ENCODE data around the gene IFT122.
"Not testable (repeated sequence)": the region's sequence is repeated elsewhere in the genome, so short reads cannot be mapped to it uniquely, and the experiment has no call there.

Gene IFT122

GRCh38 chr3:129513705-129514104, 73.7 kb downstream of the IFT122 start:
- ATAC-seq (replicated peaks) (no peak), DNase-seq (no peak)
- no peak overlapping the region for H3K4me3 Mint-ChIP-seq
- no peaks in the 10 kb centered on the region for H3K4me1 Mint-ChIP-seq
- no peak overlapping the region for H3K27ac Mint-ChIP-seq
- H3K9me3 Mint-ChIP-seq = no peaks in the 10 kb centered on the region
- H3K27me3 Mint-ChIP-seq = no peaks in the 10 kb centered on the region
- H3K36me3 Mint-ChIP-seq = peaks cover 14 to 29% of the 10 kb centered on the region in 2 donors

- no peaks in the 10 kb centered on the region for H3K9me3 Mint-ChIP-seq
- ATAC-seq (replicated peaks) (no peak), DNase-seq (no peak)
- no peaks in the 10 kb centered on the region for H3K27me3 Mint-ChIP-seq
- H3K36me3 Mint-ChIP-seq = peaks cover 14 to 33% of the 10 kb centered on the region in 2 donors
- no peak overlapping the region for H3K4me3 Mint-ChIP-seq
- no peak overlapping the region for H3K27ac Mint-ChIP-seq
- H3K4me1 Mint-ChIP-seq = no peaks in the 10 kb centered on the region
These were observed 74.1 kb downstream of the IFT122 start for GRCh38 chr3:129514110-129514509.

- H3K4me3 Mint-ChIP-seq = no peak overlapping the region
- no peak overlapping the region for H3K27ac Mint-ChIP-seq
- ATAC-seq (replicated peaks) = no peak
- H3K4me1 Mint-ChIP-seq = no peaks in the 10 kb centered on the region
- peaks cover 14 to 34% of the 10 kb centered on the region in 2 donors for H3K36me3 Mint-ChIP-seq
- no peaks in the 10 kb centered on the region for H3K27me3 Mint-ChIP-seq
- DNase-seq = no peak
- no peaks in the 10 kb centered on the region for H3K9me3 Mint-ChIP-seq
These were observed 74.5 kb downstream of the IFT122 start for GRCh38 chr3:129514563-129514962.

- H3K4me3 Mint-ChIP-seq; DNase-seq; H3K4me1 Mint-ChIP-seq; ATAC-seq (replicated peaks); H3K27me3 Mint-ChIP-seq; H3K9me3 Mint-ChIP-seq; H3K27ac Mint-ChIP-seq: not testable (repeated sequence)
- peaks cover 17 to 39% of the 10 kb centered on the region in 2 donors for H3K36me3 Mint-ChIP-seq
These were observed 75.2 kb downstream of the IFT122 start for GRCh38 chr3:129515108-129515820.

- not testable (repeated sequence) for H3K9me3 Mint-ChIP-seq; H3K27me3 Mint-ChIP-seq; ATAC-seq (replicated peaks); H3K4me1 Mint-ChIP-seq; DNase-seq; H3K27ac Mint-ChIP-seq; H3K4me3 Mint-ChIP-seq
- H3K36me3 Mint-ChIP-seq = peaks cover 15 to 36% of the 10 kb centered on the region in 2 donors
These were observed 75.9 kb downstream of the IFT122 start for GRCh38 chr3:129515821-129516432.

- no peak overlapping the region for H3K4me3 Mint-ChIP-seq
- DNase-seq = no peak
- peaks cover 12 to 32% of the 10 kb centered on the region in 2 donors for H3K36me3 Mint-ChIP-seq
- no peaks in the 10 kb centered on the region for H3K9me3 Mint-ChIP-seq
- no peak for ATAC-seq (replicated peaks)
- no peaks in the 10 kb centered on the region for H3K27me3 Mint-ChIP-seq
- no peak overlapping the region for H3K27ac Mint-ChIP-seq
- no peaks in the 10 kb centered on the region for H3K4me1 Mint-ChIP-seq
These were observed 77.5 kb downstream of the IFT122 start for GRCh38 chr3:129517516-129517915.

GRCh38 chr3:129518038-129518561, 78.1 kb downstream of the IFT122 start:
- Mint-ChIP-seq H3K27me3 (no peaks in the 10 kb centered on the region), H3K4me3 (no peak overlapping the region), H3K4me1 (no peaks in the 10 kb centered on the region), H3K27ac (no peak overlapping the region), H3K36me3 (peaks cover 10 to 28% of the 10 kb centered on the region in 2 donors), H3K9me3 (no peaks in the 10 kb centered on the region)
- ATAC-seq (replicated peaks) (no peak), DNase-seq (no peak)

GRCh38 chr3:129518581-129518980, 78.6 kb downstream of the IFT122 start:
- Mint-ChIP-seq H3K4me3 (no peak overlapping the region), H3K36me3 (peaks cover 10 to 28% of the 10 kb centered on the region in 2 donors), H3K27ac (no peak overlapping the region), H3K4me1 (no peaks in the 10 kb centered on the region), H3K27me3 (no peaks in the 10 kb centered on the region), H3K9me3 (no peaks in the 10 kb centered on the region)
- DNase-seq (no peak), ATAC-seq (replicated peaks) (no peak)

- H3K27ac Mint-ChIP-seq = no peak overlapping the region
- no peaks in the 10 kb centered on the region for H3K27me3 Mint-ChIP-seq
- peaks cover 10 to 28% of the 10 kb centered on the region in 2 donors for H3K36me3 Mint-ChIP-seq
- H3K4me3 Mint-ChIP-seq = no peak overlapping the region
- ATAC-seq (replicated peaks) (no peak), DNase-seq (no peak)
- H3K9me3 Mint-ChIP-seq = no peaks in the 10 kb centered on the region
- H3K4me1 Mint-ChIP-seq = no peaks in the 10 kb centered on the region
These were observed 79.4 kb downstream of the IFT122 start for GRCh38 chr3:129519449-129519848.

- ATAC-seq (replicated peaks) (no peak), DNase-seq (no peak)
- peaks cover 0 to 5% of the 10 kb centered on the region in 2 donors for H3K4me1 Mint-ChIP-seq
- no peak overlapping the region for H3K4me3 Mint-ChIP-seq
- H3K27ac Mint-ChIP-seq = no peak overlapping the region
- peaks cover 10 to 28% of the 10 kb centered on the region in 2 donors for H3K36me3 Mint-ChIP-seq
- no peaks in the 10 kb centered on the region for H3K9me3 Mint-ChIP-seq
- no peaks in the 10 kb centered on the region for H3K27me3 Mint-ChIP-seq
These were observed 80.1 kb downstream of the IFT122 start for GRCh38 chr3:129519896-129520715.

- Mint-ChIP-seq H3K36me3 (peaks cover 8 to 26% of the 10 kb centered on the region in 2 donors), H3K9me3 (no peaks in the 10 kb centered on the region), H3K4me1 (peaks cover under 1 to 14% of the 10 kb centered on the region in 2 donors), H3K27ac (no peak overlapping the region), H3K4me3 (no peak overlapping the region), H3K27me3 (no peaks in the 10 kb centered on the region)
- no peak for ATAC-seq (replicated peaks)
- no peak for DNase-seq
These were observed 80.9 kb downstream of the IFT122 start for GRCh38 chr3:129520960-129521359.

GRCh38 chr3:129521611-129522010, 81.6 kb downstream of the IFT122 start:
- peaks cover 2 to 20% of the 10 kb centered on the region in 2 donors for H3K36me3 Mint-ChIP-seq
- H3K27me3 Mint-ChIP-seq = no peaks in the 10 kb centered on the region
- no peak overlapping the region for H3K27ac Mint-ChIP-seq
- no peak overlapping the region for H3K4me3 Mint-ChIP-seq
- no peaks in the 10 kb centered on the region for H3K9me3 Mint-ChIP-seq
- ATAC-seq (replicated peaks) (no peak), DNase-seq (no peak)
- peaks cover 5 to 20% of the 10 kb centered on the region in 2 donors for H3K4me1 Mint-ChIP-seq

- no peak for ATAC-seq (replicated peaks)
- Mint-ChIP-seq H3K27ac (no peak overlapping the region), H3K9me3 (no peaks in the 10 kb centered on the region)
These were observed 82.9 kb downstream of the IFT122 start for GRCh38 chr3:129522953-129523352.

GRCh38 chr3:129524081-129524480, 84.1 kb downstream of the IFT122 start:
- no peaks in the 10 kb centered on the region for H3K27me3 Mint-ChIP-seq
- no peak for DNase-seq
- H3K4me3 Mint-ChIP-seq = no peak overlapping the region
- H3K9me3 Mint-ChIP-seq = no peaks in the 10 kb centered on the region
- H3K27ac Mint-ChIP-seq = peak overlapping the region; percentile 14
- peaks cover 2 to 7% of the 10 kb centered on the region in 2 donors for H3K36me3 Mint-ChIP-seq
- ATAC-seq (replicated peaks) = no peak
- H3K4me1 Mint-ChIP-seq = peaks cover 13 to 33% of the 10 kb centered on the region in 2 donors

More at GRCh38 chr3:129522953-129523352, 82.9 kb downstream of the IFT122 start:
- DNase-seq = no peak
- no peaks in the 10 kb centered on the region for H3K27me3 Mint-ChIP-seq
- H3K36me3 Mint-ChIP-seq = peaks cover 2 to 10% of the 10 kb centered on the region in 2 donors
- peaks cover 13 to 33% of the 10 kb centered on the region in 2 donors for H3K4me1 Mint-ChIP-seq
- H3K4me3 Mint-ChIP-seq = no peak overlapping the region
